Measurements from ENCODE around the gene TMEM140.
"Not testable (repeated sequence)": the region's sequence is repeated elsewhere in the genome, so short reads cannot be mapped to it uniquely, and the experiment has no call there.

TMEM140 gene

GRCh38 chr7:135159359-135160085, 11.7 kb downstream of the TMEM140 start:
- DNase-seq, result no peak

- DNase-seq, result no peak
These were observed 12.4 kb downstream of the TMEM140 start for GRCh38 chr7:135160098-135160857.

GRCh38 chr7:135160858-135161653, 13.2 kb downstream of the TMEM140 start:
- no peak for DNase-seq

GRCh38 chr7:135161669-135162068, 13.8 kb downstream of the TMEM140 start:
- DNase-seq, result no peak

GRCh38 chr7:135162382-135163001, 14.6 kb downstream of the TMEM140 start:
- no peak for DNase-seq

- no peak for DNase-seq
These were observed 16.6 kb downstream of the TMEM140 start for GRCh38 chr7:135164357-135165061.

GRCh38 chr7:135165862-135166261, 18.0 kb downstream of the TMEM140 start:
- no peak for DNase-seq

GRCh38 chr7:135166338-135166990, 18.6 kb downstream of the TMEM140 start:
- DNase-seq, result no peak

GRCh38 chr7:135167365-135167917, 19.6 kb downstream of the TMEM140 start:
- no peak for DNase-seq

- no peak for DNase-seq
These were observed 20.1 kb downstream of the TMEM140 start for GRCh38 chr7:135168001-135168400.

- DNase-seq, result no peak
These were observed 20.7 kb downstream of the TMEM140 start for GRCh38 chr7:135168489-135169140.

GRCh38 chr7:135169141-135169963, 21.5 kb downstream of the TMEM140 start:
- DNase-seq, result no peak

GRCh38 chr7:135169964-135170273, 22.0 kb downstream of the TMEM140 start:
- DNase-seq, result no peak

- DNase-seq, result peak; percentile 71
These were observed 22.6 kb downstream of the TMEM140 start, which contains the start of gene CYREN for GRCh38 chr7:135170274-135170997. TSS of gene CYREN (minus strand) at chr7:135170707. CDS start at chr7:135168922, 1,785 bp downstream.

- DNase-seq, result not testable (repeated sequence)
These were observed 23.2 kb downstream of the TMEM140 start for GRCh38 chr7:135170998-135171481.

GRCh38 chr7:135171581-135172291, 23.9 kb downstream of the TMEM140 start:
- DNase-seq, result not testable (repeated sequence)

- not testable (repeated sequence) for DNase-seq
These were observed 26.0 kb downstream of the TMEM140 start for GRCh38 chr7:135173916-135174315.

GRCh38 chr7:135174941-135175340, 27.1 kb downstream of the TMEM140 start:
- no peak for DNase-seq
